ENCODE measurements around the gene HCFC1.

The HCFC1 gene

DNA sequence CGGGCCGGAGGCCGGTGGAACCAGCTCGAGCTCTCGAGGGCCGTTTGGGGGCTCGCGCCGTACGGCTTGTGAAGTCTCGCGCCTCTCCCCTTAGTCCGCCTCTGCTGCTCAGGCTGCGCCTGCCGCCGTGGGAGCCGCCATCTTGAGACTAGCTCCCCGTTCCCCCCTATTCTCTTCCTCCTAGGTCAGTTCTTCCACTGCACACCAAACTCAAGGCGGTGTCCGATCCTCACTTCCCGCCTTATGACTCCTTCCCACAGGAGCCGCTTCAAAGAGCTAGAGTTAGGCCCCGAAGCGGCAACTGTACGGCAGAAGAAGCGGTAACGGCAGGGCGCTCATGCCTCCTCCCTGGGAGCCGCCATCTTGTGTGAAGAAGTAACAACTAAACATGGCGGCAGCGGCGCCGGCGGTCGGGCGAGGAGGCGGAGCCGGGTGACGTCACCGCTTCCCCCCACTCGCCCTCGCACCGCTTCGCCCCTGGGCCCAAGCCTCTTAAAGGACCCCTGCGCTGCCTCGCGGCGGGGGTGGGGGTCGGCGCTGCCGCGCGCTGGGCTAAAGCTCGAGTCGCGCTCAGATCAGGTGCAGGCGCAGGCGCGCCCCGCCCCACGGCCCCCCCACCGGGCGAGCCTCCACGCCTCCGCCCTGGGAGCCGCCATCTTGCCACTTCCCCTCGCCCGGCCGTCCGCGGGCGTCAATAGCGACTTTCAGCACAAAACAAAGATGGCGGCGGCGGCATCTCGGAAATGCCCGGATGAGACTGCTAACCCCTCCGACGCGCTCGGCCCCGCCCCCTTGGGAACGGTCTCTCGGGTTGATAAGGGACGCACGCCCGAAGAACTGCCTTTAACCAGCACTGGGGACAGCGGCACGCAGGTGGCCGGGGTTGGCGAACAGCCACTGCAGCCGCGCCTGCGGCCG lies at the start of gene HCFC1:
Gene HCFC1 (minus strand): TSS at position 369 of the 918 bp plus-strand sequence. CDS start 978 bp downstream, outside the sequence.
- DNase-seq (ENCODE audit: insufficient read length, low spot score): no peak
- TF ChIP-seq, protein P1, sequence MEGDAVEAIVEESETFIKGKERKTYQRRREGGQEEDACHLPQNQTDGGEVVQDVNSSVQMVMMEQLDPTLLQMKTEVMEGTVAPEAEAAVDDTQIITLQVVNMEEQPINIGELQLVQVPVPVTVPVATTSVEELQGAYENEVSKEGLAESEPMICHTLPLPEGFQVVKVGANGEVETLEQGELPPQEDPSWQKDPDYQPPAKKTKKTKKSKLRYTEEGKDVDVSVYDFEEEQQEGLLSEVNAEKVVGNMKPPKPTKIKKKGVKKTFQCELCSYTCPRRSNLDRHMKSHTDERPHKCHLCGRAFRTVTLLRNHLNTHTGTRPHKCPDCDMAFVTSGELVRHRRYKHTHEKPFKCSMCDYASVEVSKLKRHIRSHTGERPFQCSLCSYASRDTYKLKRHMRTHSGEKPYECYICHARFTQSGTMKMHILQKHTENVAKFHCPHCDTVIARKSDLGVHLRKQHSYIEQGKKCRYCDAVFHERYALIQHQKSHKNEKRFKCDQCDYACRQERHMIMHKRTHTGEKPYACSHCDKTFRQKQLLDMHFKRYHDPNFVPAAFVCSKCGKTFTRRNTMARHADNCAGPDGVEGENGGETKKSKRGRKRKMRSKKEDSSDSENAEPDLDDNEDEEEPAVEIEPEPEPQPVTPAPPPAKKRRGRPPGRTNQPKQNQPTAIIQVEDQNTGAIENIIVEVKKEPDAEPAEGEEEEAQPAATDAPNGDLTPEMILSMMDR (IDR thresholded peaks at IDR 0.05; ENCODE audit: insufficient read depth, missing control alignments): no peak
- FAIRE-seq: no peak

DNA sequence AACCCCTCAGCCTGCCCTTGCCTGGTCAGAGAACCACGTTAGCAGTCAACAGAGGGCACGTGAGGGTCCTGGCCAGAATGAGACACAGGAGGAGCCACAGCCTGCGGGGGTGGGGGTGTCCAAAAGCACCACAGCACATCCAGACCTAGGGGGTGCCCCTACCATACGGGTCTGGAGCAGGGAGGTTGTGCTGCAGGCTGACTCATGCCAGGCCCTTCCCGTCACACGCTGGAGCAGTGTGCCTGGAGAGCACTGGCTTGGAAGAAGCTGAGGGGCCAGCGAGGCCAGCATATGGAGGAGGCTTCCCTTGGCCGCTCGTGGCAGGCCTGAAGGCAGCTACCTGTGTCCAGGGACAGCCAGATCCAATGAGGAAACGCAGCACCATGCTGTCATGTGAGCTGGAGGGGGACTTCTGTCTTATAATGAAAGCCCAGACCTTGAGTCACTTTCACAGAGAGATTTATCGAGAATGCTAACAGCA lies 49.6 kb upstream of the HCFC1 start:
- FAIRE-seq: no peak
- TF ChIP-seq, protein P1 (IDR thresholded peaks at IDR 0.05; ENCODE audit: insufficient read depth, missing control alignments): no peak
- no peak for DNase-seq (ENCODE audit: insufficient read length, low spot score)

DNA sequence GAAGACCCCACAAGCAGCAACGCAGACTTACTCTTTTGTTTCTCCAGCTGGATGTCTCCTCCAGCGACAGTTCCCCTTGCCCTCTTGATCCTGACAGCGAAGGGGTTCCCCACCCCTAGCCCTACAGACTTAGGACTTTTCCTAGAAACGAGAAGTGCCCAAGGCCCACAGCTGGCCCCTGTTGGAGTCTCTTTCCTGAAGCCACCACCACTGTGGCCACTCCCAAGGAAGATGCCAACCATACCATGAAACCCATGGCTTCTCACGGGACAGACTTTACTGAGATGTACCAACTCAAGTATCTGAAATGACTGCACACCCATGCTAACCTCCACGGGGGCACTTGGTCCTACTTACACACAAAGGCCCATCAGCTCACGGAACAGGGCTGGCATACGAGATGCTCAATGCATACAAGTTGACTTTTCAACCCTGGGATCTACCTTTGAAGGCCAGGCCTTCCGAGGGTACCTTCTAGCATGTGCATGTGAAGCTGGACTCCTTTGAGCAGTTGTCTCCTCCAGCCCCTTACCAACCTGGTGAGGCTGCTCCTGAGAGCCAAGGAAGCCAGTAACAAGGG lies 49.0 kb upstream of the HCFC1 start:
- no peak for DNase-seq (ENCODE audit: insufficient read length, low spot score)
- no peak for FAIRE-seq
- TF ChIP-seq, protein P1 (IDR thresholded peaks at IDR 0.05; ENCODE audit: insufficient read depth, missing control alignments): no peak

DNA sequence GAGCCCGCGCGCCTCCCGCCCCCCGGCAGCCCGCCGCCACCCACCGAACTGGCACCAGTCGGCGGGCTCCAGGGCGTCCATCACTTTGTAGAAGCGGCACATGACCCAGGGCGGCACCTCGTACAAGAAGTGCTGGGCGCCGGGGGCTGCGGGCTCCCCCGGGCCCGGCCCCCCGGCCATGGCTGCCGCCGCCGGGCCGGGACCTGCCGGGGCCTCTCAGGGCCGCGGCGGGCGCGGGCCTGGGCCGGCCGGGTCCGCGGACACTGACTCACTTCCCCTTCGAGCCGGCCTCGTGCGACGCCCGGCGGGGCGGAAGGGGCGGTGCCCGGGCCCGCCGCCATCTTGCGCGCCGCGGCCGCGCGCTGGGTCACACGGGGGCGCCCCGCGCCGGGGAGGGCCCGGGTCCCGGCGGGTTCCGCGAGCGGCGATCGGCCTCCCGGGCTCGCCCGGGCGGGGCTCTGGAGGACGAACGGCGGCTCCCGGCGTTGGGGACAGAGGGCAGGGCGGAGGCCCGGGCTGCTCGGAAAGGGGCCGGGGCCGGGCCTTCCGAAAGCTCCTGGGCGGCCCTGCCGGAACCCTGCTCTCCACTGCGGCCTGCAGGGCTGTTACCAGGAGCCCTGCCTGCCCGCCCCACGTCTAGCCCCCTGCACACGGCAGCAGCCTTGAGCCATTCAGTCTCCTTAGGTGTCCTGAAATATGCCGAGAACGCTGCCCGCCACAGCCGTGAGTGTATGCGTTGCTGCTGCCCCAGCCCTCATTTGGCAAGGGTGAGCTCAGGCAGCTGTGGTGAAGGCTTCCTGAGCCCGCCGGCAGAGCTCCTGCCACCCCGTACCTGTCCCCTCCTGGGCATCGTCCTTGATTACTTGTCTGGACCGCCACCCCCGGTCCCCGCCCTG lies 48.3 kb upstream of the HCFC1 start, which contains the start of gene IRAK1:
Gene IRAK1 (minus strand): TSS at position 270 of the 896 bp plus-strand sequence. CDS start 90 bp downstream, at position 180.
- FAIRE-seq: no peak
- peak; percentile 38 for DNase-seq (ENCODE audit: insufficient read length, low spot score)
- TF ChIP-seq, protein P1 (IDR thresholded peaks at IDR 0.05; ENCODE audit: insufficient read depth, missing control alignments): no peak

DNA sequence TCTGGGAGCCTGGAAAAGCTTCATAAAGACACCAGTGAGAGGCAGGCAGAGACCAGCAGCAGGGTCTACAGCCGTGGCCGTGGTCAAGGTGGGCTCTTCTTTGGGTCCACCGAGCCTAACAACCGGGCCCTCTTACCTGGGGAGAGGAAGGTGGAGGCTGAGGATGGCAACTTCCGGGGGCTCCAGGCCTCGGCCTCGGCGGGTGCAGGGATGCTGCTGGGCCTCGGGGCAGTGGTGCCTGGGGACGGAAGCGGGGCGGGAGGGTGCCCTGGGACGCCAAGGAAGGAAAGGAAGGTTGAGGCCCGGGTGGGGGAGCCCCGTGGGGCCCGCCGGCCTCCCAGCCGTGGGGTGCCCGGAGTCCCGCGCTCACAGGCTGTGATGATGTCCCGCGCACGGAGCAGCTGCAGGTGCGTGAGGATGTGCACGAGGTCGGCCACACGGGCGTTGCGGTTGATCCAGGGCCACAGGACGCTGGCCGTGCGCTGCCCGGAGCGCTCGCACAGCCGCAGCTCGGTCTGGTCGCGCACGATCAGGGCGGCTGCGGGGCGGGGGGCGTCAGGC lies 47.5 kb upstream of the HCFC1 start:
- TF ChIP-seq, protein P1 (IDR thresholded peaks at IDR 0.05; ENCODE audit: insufficient read depth, missing control alignments): no peak
- FAIRE-seq (no peak), DNase-seq (ENCODE audit: insufficient read length, low spot score) (no peak)

DNA sequence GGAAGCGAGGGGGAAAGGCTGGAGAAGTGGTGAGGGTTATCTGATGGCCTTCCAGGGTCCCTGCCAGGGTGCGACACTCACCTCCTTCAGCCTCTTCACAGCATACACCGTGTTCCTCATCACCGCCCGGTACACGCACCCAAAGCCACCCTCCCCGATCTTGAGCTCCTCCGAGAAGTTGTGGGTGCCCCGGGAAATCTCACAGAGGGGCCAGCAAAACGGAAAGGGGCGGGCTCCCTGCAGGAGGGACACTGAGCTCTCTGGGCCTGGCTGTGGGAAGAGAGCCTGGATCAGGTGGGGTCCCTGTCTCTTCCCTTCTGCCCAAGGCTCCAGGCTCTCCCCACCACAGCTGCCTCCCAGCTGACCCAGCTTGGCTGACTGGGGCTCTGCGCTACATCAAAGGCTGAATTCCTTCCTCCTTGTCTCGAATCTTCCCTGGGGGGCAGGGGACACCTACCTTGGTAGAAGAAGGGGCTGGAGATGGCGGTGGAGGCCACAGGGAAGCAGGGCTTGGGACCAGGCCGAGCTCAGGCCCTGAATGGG lies 47.0 kb upstream of the HCFC1 start:
- DNase-seq (ENCODE audit: insufficient read length, low spot score) (no peak), FAIRE-seq (no peak)
- TF ChIP-seq, protein P1 (IDR thresholded peaks at IDR 0.05; ENCODE audit: insufficient read depth, missing control alignments): no peak
